HG03354 (cell line): ENCODE results near the gene MTUS2.

Source experiments
- ATAC-seq: cut with Tn5 transposase; IDR thresholded peaks from one replicate; pipeline ENCODE4 v1.9.1; 2021; ENCODE audit warnings: mild to moderate bottlenecking; ENCODE audit not compliant: unreplicated experiment, poor library complexity, severe bottlenecking

MTUS2 gene

GRCh38 chr13:29136341-29136740, 316.2 kb downstream of the MTUS2 start:
- no peak for ATAC-seq

- no peak for ATAC-seq
Observed at GRCh38 chr13:29137016-29137415, 316.9 kb downstream of the MTUS2 start.

DNA sequence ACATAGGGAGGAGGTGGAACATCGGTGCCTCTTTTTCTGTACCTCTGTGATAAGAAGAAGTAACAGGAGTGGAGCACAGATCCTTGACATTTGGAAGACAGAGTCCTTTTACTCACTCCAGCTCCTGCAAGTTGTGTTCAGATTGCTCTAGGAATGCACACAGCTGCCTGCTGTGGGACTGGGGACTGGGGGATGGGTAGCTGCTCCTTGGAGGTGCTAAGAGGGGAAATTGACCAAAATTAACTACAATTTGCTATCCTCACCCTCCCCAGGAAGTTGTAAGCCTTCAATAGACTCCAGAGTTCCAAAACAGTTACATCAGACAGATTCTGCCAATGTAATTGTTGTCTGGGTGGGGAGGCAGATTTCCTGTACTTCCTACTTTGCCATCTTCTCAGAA, 317.9 kb downstream of the MTUS2 start:
- ATAC-seq = no peak

DNA sequence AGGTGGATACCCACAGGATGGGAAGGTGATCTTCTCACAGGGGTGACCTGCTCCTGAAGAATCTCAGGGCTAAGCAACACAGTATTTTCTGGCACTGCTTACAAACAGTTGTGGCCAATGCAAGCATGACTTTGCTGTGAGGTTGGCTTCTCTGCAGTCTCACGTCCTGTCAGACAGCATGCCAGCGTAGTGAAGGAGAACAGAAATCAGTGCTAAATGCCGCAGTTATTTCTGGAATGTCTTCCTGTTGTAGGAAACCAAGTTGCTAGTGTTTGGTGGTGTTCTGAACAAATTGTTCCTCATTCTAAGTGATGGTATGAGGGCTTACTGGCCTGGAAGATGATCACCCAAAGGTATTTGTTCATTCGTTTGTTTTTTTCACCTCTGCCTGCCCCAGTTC, 320.1 kb downstream of the MTUS2 start:
- no peak for ATAC-seq

DNA sequence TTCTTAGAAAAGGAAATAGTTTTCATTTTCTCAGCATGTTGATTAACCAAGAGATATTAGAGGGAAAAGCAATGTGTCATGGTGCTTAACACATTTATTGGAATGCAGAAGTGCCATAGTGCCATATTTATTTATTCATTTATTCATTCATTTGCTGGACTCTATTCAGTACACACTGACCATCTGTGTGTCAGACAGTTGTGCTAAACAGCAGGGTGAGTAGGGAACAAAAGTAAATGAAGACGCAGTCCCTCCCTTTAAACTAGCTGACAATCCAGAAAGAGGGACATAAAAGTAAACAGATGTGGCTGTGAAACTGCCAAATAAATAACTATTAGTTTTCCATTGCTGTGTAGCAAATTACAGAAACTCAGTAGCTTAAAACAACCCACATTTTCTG, 323.7 kb downstream of the MTUS2 start:
- no peak for ATAC-seq

GRCh38 chr13:29154390-29154789, 334.3 kb downstream of the MTUS2 start:
- ATAC-seq = no peak

DNA sequence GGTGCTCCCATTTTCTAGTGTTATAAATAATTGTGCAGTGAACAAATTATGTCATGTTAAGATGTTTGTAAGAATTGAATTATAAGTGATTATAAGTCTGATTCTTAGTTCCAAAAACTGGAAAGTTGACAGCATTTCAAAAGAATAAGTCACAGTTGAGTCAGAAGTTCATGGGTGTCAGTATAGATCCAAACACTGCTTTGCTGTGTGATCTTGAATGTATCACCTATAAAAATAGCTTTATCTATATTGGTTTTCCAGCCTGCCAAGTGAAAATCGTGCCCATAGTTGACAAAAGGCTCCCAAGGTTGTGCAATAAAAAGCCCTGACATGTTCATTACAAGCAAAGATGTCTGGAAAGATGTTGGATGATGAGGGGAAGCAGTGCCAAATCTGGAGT, 336.0 kb downstream of the MTUS2 start:
- ATAC-seq = no peak

DNA sequence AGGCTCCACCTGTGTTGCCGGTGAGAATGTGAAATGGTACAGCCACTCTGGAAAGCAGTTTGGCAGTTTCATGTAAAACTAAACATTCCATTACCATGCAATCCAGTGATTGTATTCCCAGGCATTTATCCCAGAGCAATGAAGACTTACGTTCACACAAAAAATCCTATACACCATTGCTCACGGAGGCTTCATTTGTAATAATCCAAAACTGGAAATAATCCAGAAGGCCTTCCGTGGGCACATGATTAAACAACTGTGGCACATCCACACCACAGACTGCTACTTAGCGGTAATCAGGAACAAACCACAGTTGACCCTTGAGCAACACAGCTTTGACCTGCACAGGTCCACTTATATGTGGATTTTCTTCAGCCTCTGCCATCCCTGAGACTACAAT, 339.7 kb downstream of the MTUS2 start:
- no peak for ATAC-seq

DNA sequence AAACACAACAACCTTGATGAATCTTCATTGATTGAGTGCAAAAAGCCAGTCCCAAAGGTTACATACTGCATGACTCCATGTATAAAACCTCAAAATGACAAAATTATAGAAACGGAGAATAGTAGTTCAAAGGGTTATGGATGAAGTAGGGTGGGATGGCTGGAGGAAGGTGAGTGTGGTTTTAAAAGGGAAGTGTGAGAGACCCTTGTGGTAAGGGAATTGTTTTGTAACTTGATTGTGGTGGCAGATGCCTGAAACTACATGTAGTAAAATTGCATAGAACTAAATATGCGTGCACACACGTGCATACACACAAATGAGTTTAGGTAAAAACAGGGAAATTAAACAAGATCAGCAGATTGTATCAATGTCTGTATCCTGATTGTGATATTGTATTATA, 340.7 kb downstream of the MTUS2 start:
- no peak for ATAC-seq

DNA sequence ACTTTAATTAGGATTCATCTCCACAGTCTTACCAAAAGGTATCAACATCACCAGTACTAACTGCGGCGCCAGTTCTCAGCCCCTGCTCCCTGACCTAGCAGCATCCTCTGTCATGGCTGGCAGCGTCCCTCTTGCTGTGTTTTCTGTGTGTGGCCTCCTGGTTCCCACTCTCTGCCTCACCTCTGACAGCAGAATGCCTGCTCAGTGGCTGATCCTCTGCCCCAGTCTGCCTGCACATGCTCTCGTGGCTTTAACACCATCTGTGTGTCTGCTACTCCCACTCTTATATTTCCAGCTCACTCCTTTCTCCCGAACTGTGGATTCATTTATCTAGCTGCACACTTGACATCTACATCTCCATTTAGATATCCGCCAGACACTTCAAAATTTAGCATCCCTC, 341.5 kb downstream of the MTUS2 start:
- no peak for ATAC-seq

DNA sequence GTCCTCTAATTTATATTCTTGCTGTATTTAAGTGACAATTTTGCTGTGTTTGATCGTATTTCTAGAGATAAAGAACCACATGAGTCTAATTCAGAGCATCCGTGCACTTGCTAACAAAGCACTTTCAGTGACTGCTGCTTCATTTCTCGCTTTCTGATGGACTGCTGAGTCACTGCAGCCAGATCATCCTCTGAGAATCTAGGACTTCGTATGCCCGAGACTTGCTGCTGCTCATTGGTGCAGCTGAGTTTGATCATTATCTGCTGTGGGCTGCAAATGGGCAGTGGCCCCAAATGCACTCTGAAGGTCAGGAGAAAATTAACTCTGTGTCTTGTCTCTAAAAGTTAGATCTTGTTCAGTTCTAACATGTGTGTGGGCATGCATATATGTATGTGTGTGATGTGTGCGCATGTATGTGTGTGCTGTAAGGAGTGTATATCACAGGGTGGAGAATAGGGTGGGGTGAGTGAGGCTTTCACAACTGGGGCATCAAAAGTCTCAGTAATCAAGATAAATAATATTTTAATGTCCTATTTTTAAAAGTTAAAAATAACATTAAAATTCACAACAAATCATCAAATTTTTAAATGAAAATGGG, 342.6 kb downstream of the MTUS2 start:
- no peak for ATAC-seq

- ATAC-seq = no peak
Observed at GRCh38 chr13:29164116-29164515, 344.0 kb downstream of the MTUS2 start.

- no peak for ATAC-seq
Observed at GRCh38 chr13:29165216-29165615, 345.1 kb downstream of the MTUS2 start.

GRCh38 chr13:29165840-29166239, 345.7 kb downstream of the MTUS2 start:
- ATAC-seq = no peak

- no peak for ATAC-seq
Observed at GRCh38 chr13:29170436-29171082, 350.4 kb downstream of the MTUS2 start.

GRCh38 chr13:29171244-29171643, 351.1 kb downstream of the MTUS2 start:
- no peak for ATAC-seq

DNA sequence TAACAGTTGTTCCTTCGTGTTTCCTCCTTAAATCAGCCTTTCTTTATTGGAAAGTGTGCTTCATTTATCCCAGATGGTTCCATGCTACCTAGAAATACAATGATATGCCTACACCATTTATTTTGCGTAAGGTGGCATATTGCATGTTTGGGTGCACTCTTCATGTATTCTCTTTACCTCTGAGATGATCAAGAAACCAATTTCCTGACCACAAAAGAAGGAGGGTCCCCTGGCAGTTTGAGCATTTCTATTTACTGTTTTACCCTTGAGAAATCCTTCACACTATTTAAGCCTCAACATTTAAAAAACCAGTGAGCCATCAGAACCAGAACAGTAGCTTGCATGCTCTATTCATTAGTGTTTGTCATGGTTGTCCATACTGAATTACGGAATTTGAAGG, 354.0 kb downstream of the MTUS2 start:
- ATAC-seq = no peak

- ATAC-seq = no peak
Observed at GRCh38 chr13:29175250-29175873, 355.2 kb downstream of the MTUS2 start.

GRCh38 chr13:29180055-29180454, 359.9 kb downstream of the MTUS2 start:
- ATAC-seq = no peak

DNA sequence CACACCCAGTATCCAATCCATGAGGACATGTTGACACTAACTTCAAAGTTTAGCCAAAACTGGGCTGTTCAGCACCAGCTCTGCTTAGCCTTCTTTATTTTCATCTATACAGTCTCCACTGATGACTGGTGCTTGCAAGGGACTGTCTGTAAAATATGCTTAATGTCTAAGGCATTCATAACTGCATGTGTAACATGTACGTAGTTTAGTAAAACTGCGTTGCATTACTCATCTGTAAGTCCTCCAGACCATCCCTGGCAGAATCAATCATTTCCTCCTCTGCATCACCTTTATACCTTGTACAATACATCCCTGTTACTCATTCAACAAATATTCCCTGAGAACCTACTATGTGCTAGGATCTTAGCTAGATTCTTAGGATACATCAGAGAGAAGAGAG, 362.1 kb downstream of the MTUS2 start:
- ATAC-seq = no peak

- no peak for ATAC-seq
Observed at GRCh38 chr13:29185926-29186325, 365.8 kb downstream of the MTUS2 start.
